Activated CD4-positive, alpha-beta T cell treated with anti-CD3 and anti-CD28 coated beads, Interleukin-2, amount 50 U/mL, for 4 hours (primary cell): ENCODE data around the gene INKA1.
"Not testable (repeated sequence)": the region's sequence is repeated elsewhere in the genome, so short reads cannot be mapped to it uniquely, and the experiment has no call there.

Experiments
- DNase-seq, 2 experiments: peaks; one replicate each; pipeline ENCODE4 v3.0.0-alpha.2; 2020

Gene INKA1

GRCh38 chr3:49813497-49814174 lies 10.6 kb downstream of the INKA1 start, which contains the start of gene UBA7:
UBA7 (minus strand) TSS chr3:49813953; CDS start chr3:49813787, 166 bp downstream.
- DNase-seq, result no peak

GRCh38 chr3:49823131-49823530 lies 20.1 kb downstream of the INKA1 start:
- not testable (repeated sequence) for DNase-seq

GRCh38 chr3:49826016-49826415 lies 23.0 kb downstream of the INKA1 start:
- DNase-seq, result no peak

GRCh38 chr3:49831341-49831740 lies 28.3 kb downstream of the INKA1 start:
- DNase-seq, result no peak

- peak; percentile 79 to 80 for DNase-seq
These were observed 36.2 kb downstream of the INKA1 start for GRCh38 chr3:49839193-49839809.

GRCh38 chr3:49840388-49840787 lies 37.3 kb downstream of the INKA1 start:
- no peak for DNase-seq

- no peak for DNase-seq
These were observed 38.1 kb downstream of the INKA1 start for GRCh38 chr3:49841126-49841696.

GRCh38 chr3:49841806-49842205 lies 38.7 kb downstream of the INKA1 start:
- no peak for DNase-seq

- no peak for DNase-seq
These were observed 39.9 kb downstream of the INKA1 start for GRCh38 chr3:49842843-49843517.

- DNase-seq, result no peak
These were observed 41.6 kb downstream of the INKA1 start for GRCh38 chr3:49844464-49845183.

- DNase-seq, result no peak
These were observed 42.6 kb downstream of the INKA1 start for GRCh38 chr3:49845694-49846093.
